BE2C (cell line): ENCODE data around the gene ZG16B.

ENCODE experiments used
- DNase-seq: peaks from one replicate; pipeline ENCODE4 v3.0.0-alpha.2; 2020
- H3K27me3 ChIP-seq: fragments of 250-450 bp; sonication (Bioruptor Pico); 2 replicates; pipeline ENCODE4 v1.5.1; 2020; ENCODE audit warnings: mild to moderate bottlenecking
- H3K36me3 ChIP-seq: fragments of 250-450 bp; sonication (Bioruptor Pico); 2 replicates; pipeline ENCODE4 v1.5.1; 2020; ENCODE audit warnings: mild to moderate bottlenecking
- H3K4me1 ChIP-seq: fragments of 250-450 bp; sonication (Bioruptor Pico); 2 replicates; pipeline ENCODE4 v1.5.1; 2020
- H3K4me3 ChIP-seq: 2 replicates; pipeline ENCODE4 v1.5.1; 2011; ENCODE audit warnings: low read depth, low read length
- H3K9me3 ChIP-seq: fragments of 250-450 bp; sonication (Bioruptor Pico); 2 replicates; pipeline ENCODE4 v1.5.1; 2020
- TF ChIP-seq, protein P1 (sequence below): IDR thresholded peaks from 2 replicates; pipeline ENCODE4 v1.5.1; 2012; ENCODE audit warnings: mild to moderate bottlenecking, low read depth, low read length

The ZG16B gene

DNA sequence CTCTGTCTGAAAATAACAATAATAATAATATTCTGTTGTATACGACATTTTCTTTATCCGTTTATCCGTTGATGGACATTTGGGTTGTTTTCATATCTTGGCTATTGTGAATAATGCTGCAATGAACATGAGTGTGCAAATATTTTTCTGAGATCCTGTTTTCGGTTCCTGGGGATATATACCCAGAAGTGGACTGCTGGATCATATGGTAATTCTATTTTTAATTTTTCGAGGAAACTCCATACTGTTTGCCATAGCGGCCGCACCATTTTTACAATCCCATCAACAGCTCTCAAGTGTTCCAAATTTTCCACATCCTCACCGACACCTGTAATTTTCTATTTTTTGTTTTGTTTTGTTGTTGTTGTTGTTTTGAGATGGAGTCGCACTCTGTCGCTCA is 37.2 kb upstream of the ZG16B start:
- Histone ChIP-seq H3K9me3 (no peaks in the 10 kb centered on the region; the same call in 1 of the 2 replicates), H3K4me1 (no peaks in the 10 kb centered on the region), H3K36me3 (no peaks in the 10 kb centered on the region), H3K4me3 (no peak overlapping the region), H3K27me3 (peaks cover 38% of the 10 kb centered on the region)
- DNase-seq = no peak
- TF ChIP-seq, protein P1, sequence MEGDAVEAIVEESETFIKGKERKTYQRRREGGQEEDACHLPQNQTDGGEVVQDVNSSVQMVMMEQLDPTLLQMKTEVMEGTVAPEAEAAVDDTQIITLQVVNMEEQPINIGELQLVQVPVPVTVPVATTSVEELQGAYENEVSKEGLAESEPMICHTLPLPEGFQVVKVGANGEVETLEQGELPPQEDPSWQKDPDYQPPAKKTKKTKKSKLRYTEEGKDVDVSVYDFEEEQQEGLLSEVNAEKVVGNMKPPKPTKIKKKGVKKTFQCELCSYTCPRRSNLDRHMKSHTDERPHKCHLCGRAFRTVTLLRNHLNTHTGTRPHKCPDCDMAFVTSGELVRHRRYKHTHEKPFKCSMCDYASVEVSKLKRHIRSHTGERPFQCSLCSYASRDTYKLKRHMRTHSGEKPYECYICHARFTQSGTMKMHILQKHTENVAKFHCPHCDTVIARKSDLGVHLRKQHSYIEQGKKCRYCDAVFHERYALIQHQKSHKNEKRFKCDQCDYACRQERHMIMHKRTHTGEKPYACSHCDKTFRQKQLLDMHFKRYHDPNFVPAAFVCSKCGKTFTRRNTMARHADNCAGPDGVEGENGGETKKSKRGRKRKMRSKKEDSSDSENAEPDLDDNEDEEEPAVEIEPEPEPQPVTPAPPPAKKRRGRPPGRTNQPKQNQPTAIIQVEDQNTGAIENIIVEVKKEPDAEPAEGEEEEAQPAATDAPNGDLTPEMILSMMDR = no peak

DNA sequence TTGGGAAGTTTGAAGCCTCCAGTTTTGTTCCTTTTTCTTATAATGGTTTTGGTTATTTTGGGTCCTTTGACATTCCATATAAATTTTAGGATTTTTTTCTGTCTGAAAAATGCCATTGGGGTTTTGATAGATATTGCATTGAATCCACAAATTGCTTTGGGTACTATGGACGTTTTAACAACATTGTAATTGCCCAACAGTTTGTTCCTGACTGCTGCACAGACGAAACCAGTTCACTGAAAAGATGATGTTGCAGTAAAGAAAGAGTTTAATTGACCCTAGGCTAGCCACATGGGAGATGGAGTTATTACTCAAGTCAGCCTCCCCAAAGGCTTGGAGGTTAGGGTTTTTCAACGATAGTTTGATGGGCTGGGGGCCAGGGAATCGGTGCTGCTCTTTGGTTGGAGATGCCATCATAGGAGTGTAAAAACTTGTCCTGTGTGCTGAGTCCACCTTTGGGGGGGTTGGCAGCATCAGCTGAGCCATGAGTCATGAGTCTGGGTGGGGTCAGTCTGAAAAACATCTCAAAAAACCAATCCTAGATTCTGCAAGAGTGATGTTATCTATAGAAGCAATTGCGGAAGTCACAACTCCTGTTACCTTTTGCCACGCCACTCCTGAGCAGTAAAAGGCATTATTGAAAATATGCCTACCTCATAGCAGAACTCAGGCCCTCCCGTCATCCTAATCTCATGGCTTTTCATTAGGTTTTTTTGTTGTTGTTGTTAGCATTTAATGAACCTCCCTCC is 34.5 kb upstream of the ZG16B start:
- DNase-seq = no peak
- TF ChIP-seq, protein P1 = no peak
- H3K4me3 ChIP-seq = no peak overlapping the region
- peaks cover 25% of the 10 kb centered on the region for H3K27me3 ChIP-seq
- H3K9me3 ChIP-seq = no peaks in the 10 kb centered on the region; the same call in 1 of the 2 replicates
- no peaks in the 10 kb centered on the region for H3K4me1 ChIP-seq
- H3K36me3 ChIP-seq = no peaks in the 10 kb centered on the region

DNA sequence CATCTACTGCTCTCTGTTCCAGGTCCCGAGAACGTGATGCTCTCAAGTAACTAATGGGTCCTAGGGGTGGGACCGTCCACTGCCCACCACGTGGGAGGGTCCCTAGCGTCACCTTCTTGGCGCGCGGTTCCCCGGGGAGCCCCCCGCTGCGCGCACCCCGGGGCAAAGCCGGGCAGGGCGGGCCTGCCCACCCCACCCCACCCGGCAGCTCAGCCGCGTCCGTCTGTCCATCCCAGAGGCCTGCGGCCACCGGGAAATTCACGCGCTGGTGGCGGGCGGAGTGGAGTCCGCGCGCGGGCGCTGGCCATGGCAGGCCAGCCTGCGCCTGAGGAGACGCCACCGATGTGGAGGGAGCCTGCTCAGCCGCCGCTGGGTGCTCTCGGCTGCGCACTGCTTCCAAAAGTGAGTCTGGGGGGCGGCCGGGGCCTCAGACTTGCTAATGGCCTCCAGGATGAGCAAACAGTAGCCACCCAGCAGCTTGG is 31.3 kb upstream of the ZG16B start:
- H3K4me3 ChIP-seq = no peak overlapping the region
- no peaks in the 10 kb centered on the region for H3K4me1 ChIP-seq
- H3K36me3 ChIP-seq = no peaks in the 10 kb centered on the region
- TF ChIP-seq, protein P1 = no peak
- no peak for DNase-seq
- no peaks in the 10 kb centered on the region; the same call in 1 of the 2 replicates for H3K9me3 ChIP-seq
- no peaks in the 10 kb centered on the region for H3K27me3 ChIP-seq

DNA sequence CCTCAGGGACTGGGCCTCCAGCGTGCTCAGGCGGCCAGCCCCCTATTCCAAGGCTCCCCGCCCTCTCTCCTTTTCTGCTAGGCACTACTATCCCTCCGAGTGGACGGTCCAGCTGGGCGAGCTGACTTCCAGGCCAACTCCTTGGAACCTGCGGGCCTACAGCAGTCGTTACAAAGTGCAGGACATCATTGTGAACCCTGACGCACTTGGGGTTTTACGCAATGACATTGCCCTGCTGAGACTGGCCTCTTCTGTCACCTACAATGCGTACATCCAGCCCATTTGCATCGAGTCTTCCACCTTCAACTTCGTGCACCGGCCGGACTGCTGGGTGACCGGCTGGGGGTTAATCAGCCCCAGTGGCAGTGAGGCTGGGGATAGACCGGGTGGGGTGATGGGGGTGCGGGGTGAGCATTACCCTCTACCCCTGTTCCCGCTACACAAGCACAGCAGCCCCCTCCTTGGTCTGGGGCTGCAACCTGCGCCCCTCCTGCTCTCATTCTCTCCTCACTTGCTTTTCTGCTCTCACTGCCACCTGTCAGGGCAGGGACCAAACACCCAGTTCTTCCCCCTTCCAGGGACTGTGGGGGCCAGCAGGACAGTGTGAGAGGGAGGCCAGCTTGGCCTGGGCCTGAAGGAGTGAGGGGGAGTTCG is 30.8 kb upstream of the ZG16B start:
- TF ChIP-seq, protein P1 = no peak
- no peak for DNase-seq
- Histone ChIP-seq H3K36me3 (no peaks in the 10 kb centered on the region), H3K27me3 (no peaks in the 10 kb centered on the region), H3K9me3 (no peaks in the 10 kb centered on the region; the same call in 1 of the 2 replicates), H3K4me3 (no peak overlapping the region), H3K4me1 (no peaks in the 10 kb centered on the region)

DNA sequence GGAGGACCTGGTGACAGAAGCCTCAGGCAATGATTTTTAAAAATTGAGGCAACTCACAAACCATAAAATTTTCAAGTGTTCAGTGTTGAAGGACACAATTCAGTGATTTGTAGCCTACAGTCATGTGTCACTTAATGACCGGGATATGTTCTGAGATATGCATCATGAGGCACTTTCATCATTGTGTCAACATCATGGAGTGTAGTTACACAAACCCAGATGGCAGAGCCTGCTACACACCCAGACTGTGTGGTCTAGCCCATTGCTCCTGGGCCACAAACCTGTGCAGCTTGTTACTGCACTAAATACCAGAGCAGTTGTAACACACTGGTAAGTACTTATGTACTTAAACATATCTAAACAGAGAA is 30.3 kb upstream of the ZG16B start:
- DNase-seq = no peak
- Histone ChIP-seq H3K36me3 (no peaks in the 10 kb centered on the region), H3K27me3 (no peaks in the 10 kb centered on the region), H3K4me3 (no peak overlapping the region), H3K4me1 (no peaks in the 10 kb centered on the region), H3K9me3 (no peaks in the 10 kb centered on the region)
- TF ChIP-seq, protein P1 = no peak
